Esophagus muscularis mucosa (tissue), 4 donors: ENCODE results near the gene CTNNA2. TPM values are rescaled to one million over a fixed set of nuclear protein-coding genes. Genes with fewer than 3 reads are reported as not detected.

Experiments used
- DNase-seq: peaks from one replicate; pipeline ENCODE4 v3.0.0-alpha.2; 2017; ENCODE audit errors: extremely low spot score
- H3K27ac ChIP-seq, 4 donors: fragments of 200-600 bp; sonication (generic); replicated peaks in 1 of 4; 1 replicate in 3 of 4; 2 replicates in 1 of 4; pipeline ENCODE4 v1.5.1; 2016 to 2019; ENCODE audit warnings: mild to moderate bottlenecking in 1 of 4
- H3K27me3 ChIP-seq, 4 donors: fragments of 200-600 bp; sonication (generic); one replicate each; pipeline versions ENCODE4 v1.5.1 to v1.6.0; 2016 to 2019
- H3K36me3 ChIP-seq, 4 donors: fragments of 200-600 bp; sonication (generic); one replicate each; pipeline ENCODE4 v1.5.1; 2016 to 2019
- H3K4me1 ChIP-seq, 4 donors: fragments of 200-600 bp; sonication (generic); one replicate each; pipeline ENCODE4 v1.5.1; 2016 to 2019
- H3K4me3 ChIP-seq, 4 donors: fragments of 200-600 bp; sonication (generic); 1 replicate in 2 of 4; 2 replicates in 2 of 4; pipeline ENCODE4 v1.5.1; 2016 to 2019; ENCODE audit warnings: mild to moderate bottlenecking in 4 of 4, moderate library complexity in 1 of 4
- H3K9me3 ChIP-seq, 4 donors: fragments of 200-600 bp; sonication (generic); 1 replicate in 3 of 4; 2 replicates in 1 of 4; pipeline ENCODE4 v1.5.1; 2016 to 2019
- EP300 ChIP-seq: sonication (generic); formaldehyde crosslinking; IDR thresholded peaks from one replicate; pipeline ENCODE4 v1.6.1; 2017; ENCODE audit warnings: antibody characterized with exemption
- POLR2A ChIP-seq: fragments of 450-650 bp; IDR thresholded peaks from one replicate; pipeline ENCODE4 v1.6.1; 2017; ENCODE audit warnings: antibody characterized with exemption, moderate library complexity, mild to moderate bottlenecking, low read depth
- POLR2AphosphoS5 ChIP-seq, 2 donors: sonication (generic); formaldehyde crosslinking; IDR thresholded peaks; one replicate each; pipeline ENCODE4 v1.6.1; 2017; ENCODE audit warnings: antibody characterized with exemption in 2 of 2
- WGBS: methylation state at CpG from one replicate; pipeline ENCODE4 v1.1.5; 2018; 5-methylcytosine and 5-hydroxymethylcytosine counted together
- intact Hi-C: fragments of 100-400 bp; cut with DNase I; formaldehyde crosslinking; loops from one replicate; pipeline ENCODE4 v1.15.1; 2023
- total RNA-seq, 4 donors: library from RNA; depleted of rRNA; stranded (reverse); fragments of >200 nt; gene quantifications; one replicate each; pipeline versions ENCODE4 v1.1.0 to v1.2.1, GENCODE V29; 2016
- TF ChIP-seq, protein P1 (sequence below), 3 experiments: fragments of 200-600 bp in 2 of 3; fragments of 450-650 bp in 1 of 3; sonication (generic) in 2 of 3; IDR thresholded peaks; one replicate each; pipeline ENCODE4 v1.5.1; 2017 to 2019; ENCODE audit warnings: antibody characterized with exemption in 3 of 3, mild to moderate bottlenecking in 2 of 3, moderate library complexity in 1 of 3

Gene CTNNA2
- total RNA-seq, 4 donors from 2014 or later: 0.42 to 2.5 (median 1.1) TPM

GRCh38 chr2:80351231-80351630 is 838.4 kb downstream of the CTNNA2 start:
- DNase-seq: no peak
- intact Hi-C loops: no loop called here
- Histone ChIP-seq H3K27ac (no peak overlapping the region), H3K4me3 (no peak overlapping the region), H3K9me3 (no peaks in the 10 kb centered on the region), H3K4me1 (no peaks in the 10 kb centered on the region), H3K36me3 (no peaks in the 10 kb centered on the region), H3K27me3 (no peaks in the 10 kb centered on the region)
- no peak for TF ChIP-seq POLR2AphosphoS5 (IDR thresholded peaks at IDR 0.05)
- TF ChIP-seq EP300: no peak
- TF ChIP-seq POLR2A: no peak
- TF ChIP-seq, protein P1, sequence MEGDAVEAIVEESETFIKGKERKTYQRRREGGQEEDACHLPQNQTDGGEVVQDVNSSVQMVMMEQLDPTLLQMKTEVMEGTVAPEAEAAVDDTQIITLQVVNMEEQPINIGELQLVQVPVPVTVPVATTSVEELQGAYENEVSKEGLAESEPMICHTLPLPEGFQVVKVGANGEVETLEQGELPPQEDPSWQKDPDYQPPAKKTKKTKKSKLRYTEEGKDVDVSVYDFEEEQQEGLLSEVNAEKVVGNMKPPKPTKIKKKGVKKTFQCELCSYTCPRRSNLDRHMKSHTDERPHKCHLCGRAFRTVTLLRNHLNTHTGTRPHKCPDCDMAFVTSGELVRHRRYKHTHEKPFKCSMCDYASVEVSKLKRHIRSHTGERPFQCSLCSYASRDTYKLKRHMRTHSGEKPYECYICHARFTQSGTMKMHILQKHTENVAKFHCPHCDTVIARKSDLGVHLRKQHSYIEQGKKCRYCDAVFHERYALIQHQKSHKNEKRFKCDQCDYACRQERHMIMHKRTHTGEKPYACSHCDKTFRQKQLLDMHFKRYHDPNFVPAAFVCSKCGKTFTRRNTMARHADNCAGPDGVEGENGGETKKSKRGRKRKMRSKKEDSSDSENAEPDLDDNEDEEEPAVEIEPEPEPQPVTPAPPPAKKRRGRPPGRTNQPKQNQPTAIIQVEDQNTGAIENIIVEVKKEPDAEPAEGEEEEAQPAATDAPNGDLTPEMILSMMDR (IDR thresholded peaks at IDR 0.05): no peak
- WGBS: 89% methylated on average over 3 of the region's 3 CpGs

DNA sequence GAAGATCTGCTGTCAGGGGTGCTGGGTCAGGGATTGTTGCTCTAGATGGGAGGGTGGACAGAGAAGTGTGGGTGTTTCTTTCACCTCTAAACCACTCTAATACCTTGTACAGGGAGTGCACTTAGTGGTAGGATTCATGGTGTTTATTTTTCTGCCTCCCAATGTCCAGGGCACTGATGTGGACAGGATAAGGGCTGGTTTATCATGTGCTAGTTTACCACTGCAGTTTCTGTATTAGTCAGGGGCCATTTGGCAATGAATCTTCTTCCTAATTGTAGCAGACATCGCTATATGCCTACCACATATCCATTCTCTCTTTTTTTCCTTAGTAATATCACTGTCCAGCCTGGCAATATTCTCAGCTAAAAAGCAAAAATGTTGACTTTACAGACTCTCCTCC is 842.0 kb downstream of the CTNNA2 start:
- no peaks in the 10 kb centered on the region for H3K9me3 ChIP-seq
- peak; percentile 47 for DNase-seq
- intact Hi-C loops: no loop called here
- no peak overlapping the region for H3K4me3 ChIP-seq
- TF ChIP-seq, protein P1 (IDR thresholded peaks at IDR 0.05): no peak
- no peak for TF ChIP-seq POLR2AphosphoS5 (IDR thresholded peaks at IDR 0.05)
- no peak for TF ChIP-seq EP300
- TF ChIP-seq POLR2A: no peak
- no peaks in the 10 kb centered on the region for H3K4me1 ChIP-seq
- H3K27me3 ChIP-seq: no peaks in the 10 kb centered on the region
- WGBS: 89% methylated on average over 1 of the region's 1 CpG
- H3K27ac ChIP-seq: no peak overlapping the region
- no peaks in the 10 kb centered on the region for H3K36me3 ChIP-seq

DNA sequence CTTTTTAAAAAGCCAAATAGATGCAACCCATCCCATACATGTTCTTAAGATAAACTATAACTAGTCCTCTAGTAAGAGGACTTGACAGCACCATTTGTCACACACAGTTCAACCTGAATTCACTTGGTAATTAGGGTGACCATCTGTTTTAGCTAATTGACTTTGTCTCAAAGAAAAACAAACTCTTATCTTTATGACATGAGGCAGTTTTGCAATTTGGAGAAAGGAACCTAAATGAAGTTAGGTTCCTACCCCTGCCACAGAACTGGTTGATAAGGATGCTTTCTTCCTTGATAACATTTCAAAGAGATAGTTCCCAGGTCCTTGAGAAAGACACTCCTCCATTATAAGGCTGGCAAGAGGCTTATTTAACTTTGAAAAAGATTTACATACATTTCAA is 849.1 kb downstream of the CTNNA2 start:
- no peak for TF ChIP-seq POLR2A
- no peak for TF ChIP-seq POLR2AphosphoS5 (IDR thresholded peaks at IDR 0.05)
- TF ChIP-seq, protein P1 (IDR thresholded peaks at IDR 0.05): no peak
- TF ChIP-seq EP300: no peak
- peaks cover 0 to 16% (median 13%) of the 10 kb centered on the region in 4 donors for H3K4me1 ChIP-seq
- H3K27ac ChIP-seq: no peak overlapping the region
- H3K9me3 ChIP-seq: no peaks in the 10 kb centered on the region
- DNase-seq: no peak
- H3K4me3 ChIP-seq: no peak overlapping the region
- no peaks in the 10 kb centered on the region for H3K27me3 ChIP-seq
- H3K36me3 ChIP-seq: no peaks in the 10 kb centered on the region
- intact Hi-C loops: no loop called here

DNA sequence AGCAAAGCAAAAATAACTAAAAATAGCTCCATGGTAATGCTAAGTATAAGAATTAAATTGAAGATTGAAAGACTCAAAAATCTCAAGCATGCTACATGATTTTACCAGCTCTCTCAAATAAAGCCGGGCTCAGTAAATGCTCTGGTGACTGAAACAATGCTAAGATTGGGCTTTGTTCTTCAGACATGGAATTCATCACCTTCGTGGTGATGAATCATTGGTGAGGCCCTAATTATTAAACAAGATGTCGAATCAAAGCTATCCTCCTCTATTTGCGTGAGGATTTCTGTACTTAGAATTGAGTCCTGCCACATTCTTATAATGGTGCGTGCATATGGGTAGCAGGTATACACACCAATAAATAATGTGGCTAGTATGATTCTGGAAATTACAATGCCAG is 850.5 kb downstream of the CTNNA2 start:
- TF ChIP-seq, protein P1 (IDR thresholded peaks at IDR 0.05): no peak
- TF ChIP-seq EP300: no peak
- no peak for TF ChIP-seq POLR2AphosphoS5 (IDR thresholded peaks at IDR 0.05)
- TF ChIP-seq POLR2A: no peak
- Histone ChIP-seq H3K4me1 (peaks cover 0 to 16% (median 13%) of the 10 kb centered on the region in 4 donors), H3K9me3 (no peaks in the 10 kb centered on the region), H3K36me3 (no peaks in the 10 kb centered on the region), H3K27ac (no peak overlapping the region), H3K27me3 (no peaks in the 10 kb centered on the region), H3K4me3 (no peak overlapping the region)
- DNase-seq: no peak
- intact Hi-C loops: no loop called here
- WGBS: 66% methylated on average over 5 of the region's 5 CpGs

- Histone ChIP-seq H3K27me3 (no peaks in the 10 kb centered on the region), H3K36me3 (no peaks in the 10 kb centered on the region), H3K4me3 (no peak overlapping the region), H3K4me1 (peaks cover 0 to 16% (median 13%) of the 10 kb centered on the region in 4 donors), H3K27ac (no peak overlapping the region), H3K9me3 (no peaks in the 10 kb centered on the region)
- no peak for DNase-seq
- TF ChIP-seq POLR2A: no peak
- TF ChIP-seq EP300: no peak
- TF ChIP-seq, protein P1 (IDR thresholded peaks at IDR 0.05): no peak
- no peak for TF ChIP-seq POLR2AphosphoS5 (IDR thresholded peaks at IDR 0.05)
- WGBS: 35% methylated on average over 7 of the region's 7 CpGs
- intact Hi-C loops: no loop called here
Measured at GRCh38 chr2:80363791-80364349, 851.0 kb downstream of the CTNNA2 start.
